Measurements from ENCODE around the gene UNC45A. TPM values are rescaled to one million over a fixed set of nuclear protein-coding genes. Genes with fewer than 3 reads are reported as not detected.

The UNC45A gene
- total and polyA plus RNA-seq, 2 experiments from 2014 or later = 55.2 to 55.3 TPM

- H4K20me1 ChIP-seq (ENCODE audit: insufficient read depth, poor library complexity, severe bottlenecking) = no peaks in the 10 kb centered on the region
- H3K4me2 ChIP-seq = no peak overlapping the region
- no peak overlapping the region for H3K27ac ChIP-seq
- TF ChIP-seq EZH2 (IDR thresholded peaks at IDR 0.05; ENCODE audit: borderline replicate concordance) (no peak), CTCF (IDR thresholded peaks at IDR 0.05; ENCODE audit: poor library complexity) (no peak), EZH2phosphoT487 (IDR thresholded peaks at IDR 0.05; ENCODE audit: low read depth, severe bottlenecking, unreplicated experiment) (no peak)
- H2AFZ ChIP-seq = no peak overlapping the region
- H3K79me2 ChIP-seq = peaks cover 33% of the 10 kb centered on the region
- no peak overlapping the region for H3K4me3 ChIP-seq
- DNase-seq (ENCODE audit: low spot score) = no peak
- no peaks in the 10 kb centered on the region for H3K27me3 ChIP-seq
- WGBS (ENCODE audit: low lambda C conversion rate, missing lambda C conversion rate) = over 99% methylated on average over 5 of the region's 5 CpGs
- H3K36me3 ChIP-seq (replicated peaks; ENCODE audit: insufficient read depth, low read depth) = no peaks in the 10 kb centered on the region
- H3K9me2 ChIP-seq (replicated peaks; ENCODE audit: insufficient read depth) = no peaks in the 10 kb centered on the region
- H3K9me3 ChIP-seq (ENCODE audit: low read depth) = no peaks in the 10 kb centered on the region
- H3K4me1 ChIP-seq (ENCODE audit: insufficient read depth) = no peaks in the 10 kb centered on the region
Measured at GRCh38 chr15:90982135-90982534, 47.0 kb downstream of the UNC45A start.

- Histone ChIP-seq H3K4me2 (no peak overlapping the region), H4K20me1 (ENCODE audit: insufficient read depth, poor library complexity, severe bottlenecking) (no peaks in the 10 kb centered on the region), H3K9me2 (replicated peaks; ENCODE audit: insufficient read depth) (no peaks in the 10 kb centered on the region), H3K79me2 (peaks cover 81% of the 10 kb centered on the region), H3K36me3 (replicated peaks; ENCODE audit: insufficient read depth, low read depth) (no peaks in the 10 kb centered on the region), H3K4me3 (no peak overlapping the region), H3K9me3 (ENCODE audit: low read depth) (no peaks in the 10 kb centered on the region), H3K27ac (no peak overlapping the region), H3K27me3 (no peaks in the 10 kb centered on the region), H2AFZ (no peak overlapping the region), H3K4me1 (ENCODE audit: insufficient read depth) (peaks cover 3% of the 10 kb centered on the region)
- TF ChIP-seq EZH2phosphoT487 (IDR thresholded peaks at IDR 0.05; ENCODE audit: low read depth, severe bottlenecking, unreplicated experiment) = no peak
- no peak for DNase-seq (ENCODE audit: low spot score)
- 86% methylated on average over 11 of the region's 11 CpGs for WGBS (ENCODE audit: low lambda C conversion rate, missing lambda C conversion rate)
Measured at GRCh38 chr15:90986790-90987507, 51.9 kb downstream of the UNC45A start.

GRCh38 chr15:90987561-90988141 lies 52.6 kb downstream of the UNC45A start:
- no peak for DNase-seq (ENCODE audit: low spot score)
- Histone ChIP-seq H3K4me2 (peak overlapping the region; percentile 31), H3K9me2 (replicated peaks; ENCODE audit: insufficient read depth) (no peaks in the 10 kb centered on the region), H3K4me3 (no peak overlapping the region), H3K9me3 (ENCODE audit: low read depth) (no peaks in the 10 kb centered on the region), H3K27me3 (no peaks in the 10 kb centered on the region), H3K27ac (no peak overlapping the region), H3K4me1 (ENCODE audit: insufficient read depth) (peaks cover 3% of the 10 kb centered on the region), H3K79me2 (peaks cover 88% of the 10 kb centered on the region), H3K36me3 (replicated peaks; ENCODE audit: insufficient read depth, low read depth) (no peaks in the 10 kb centered on the region), H2AFZ (no peak overlapping the region), H4K20me1 (ENCODE audit: insufficient read depth, poor library complexity, severe bottlenecking) (no peaks in the 10 kb centered on the region)
- TF ChIP-seq EZH2phosphoT487 (IDR thresholded peaks at IDR 0.05; ENCODE audit: low read depth, severe bottlenecking, unreplicated experiment) = no peak
- TF ChIP-seq CTCF (IDR thresholded peaks at IDR 0.05; ENCODE audit: poor library complexity) = no peak
- no peak for TF ChIP-seq EZH2 (IDR thresholded peaks at IDR 0.05; ENCODE audit: borderline replicate concordance)
- WGBS (ENCODE audit: low lambda C conversion rate, missing lambda C conversion rate) = 62% methylated on average over 7 of the region's 7 CpGs

GRCh38 chr15:90988296-90988695 lies 53.2 kb downstream of the UNC45A start:
- DNase-seq (ENCODE audit: low spot score) = no peak
- Histone ChIP-seq H3K9me2 (replicated peaks; ENCODE audit: insufficient read depth) (no peaks in the 10 kb centered on the region), H3K36me3 (replicated peaks; ENCODE audit: insufficient read depth, low read depth) (no peaks in the 10 kb centered on the region), H3K9me3 (ENCODE audit: low read depth) (no peaks in the 10 kb centered on the region), H3K4me3 (no peak overlapping the region), H3K4me2 (peak overlapping the region; percentile 31), H3K4me1 (ENCODE audit: insufficient read depth) (peaks cover 10% of the 10 kb centered on the region), H3K27ac (no peak overlapping the region), H3K27me3 (no peaks in the 10 kb centered on the region), H4K20me1 (ENCODE audit: insufficient read depth, poor library complexity, severe bottlenecking) (no peaks in the 10 kb centered on the region), H3K79me2 (peaks cover 94% of the 10 kb centered on the region), H2AFZ (peak overlapping the region; percentile 31)
- no peak for TF ChIP-seq CTCF (IDR thresholded peaks at IDR 0.05; ENCODE audit: poor library complexity)
- no peak for TF ChIP-seq EZH2 (IDR thresholded peaks at IDR 0.05; ENCODE audit: borderline replicate concordance)
- TF ChIP-seq EZH2phosphoT487 (IDR thresholded peaks at IDR 0.05; ENCODE audit: low read depth, severe bottlenecking, unreplicated experiment) = no peak
- 55% methylated on average over 6 of the region's 6 CpGs for WGBS (ENCODE audit: low lambda C conversion rate, missing lambda C conversion rate)
